CD14-positive monocyte (primary cell): Measurements from ENCODE around the gene PRRX2. TPM values are rescaled to one million over a fixed set of nuclear protein-coding genes. Genes with fewer than 3 reads are reported as not detected.
A peak's percentile ranks its signal among the peaks of the same experiment; 100 is the strongest.

Experiments
- DNase-seq, 3 donors: peaks; one replicate each; pipeline ENCODE4 v3.0.0-alpha.2; 2011 to 2022
- H2AFZ ChIP-seq: 2 replicates; pipeline ENCODE4 v1.6.0; 2012; ENCODE audit warnings: mild to moderate bottlenecking, low read depth, low read length, inconsistent platforms; ENCODE audit not compliant: insufficient read depth, poor library complexity, severe bottlenecking
- H3K27ac ChIP-seq, 2 donors: 1 replicate in 1 of 2; 2 replicates in 1 of 2; pipeline ENCODE4 v1.5.1; 2012 to 2013; ENCODE audit warnings: low read length in 2 of 2, control low read depth in 1 of 2, inconsistent platforms in 1 of 2, low read depth in 1 of 2, mild to moderate bottlenecking in 1 of 2
- H3K27me3 ChIP-seq, 2 donors: one replicate each; pipeline versions ENCODE4 v1.6.0 to v1.6.1; 2011 to 2013; ENCODE audit warnings: low read length in 2 of 2; ENCODE audit not compliant: control insufficient read depth in 2 of 2, insufficient read depth in 2 of 2
- H3K36me3 ChIP-seq, 2 donors: replicated peaks in 1 of 2; 1 replicate in 1 of 2; 2 replicates in 1 of 2; pipeline versions ENCODE4 v1.5.1 to v1.6.1; 2012 to 2013; ENCODE audit warnings: low read length in 2 of 2, control low read depth in 1 of 2, inconsistent platforms in 1 of 2, mild to moderate bottlenecking in 1 of 2; ENCODE audit not compliant: insufficient read depth in 2 of 2, control insufficient read depth in 1 of 2
- H3K4me1 ChIP-seq, 2 donors: 1 replicate in 1 of 2; 2 replicates in 1 of 2; pipeline versions ENCODE4 v1.5.1 to v1.6.1; 2012 to 2013; ENCODE audit warnings: low read length in 2 of 2, control low read depth in 1 of 2, inconsistent platforms in 1 of 2, mild to moderate bottlenecking in 1 of 2, moderate library complexity in 1 of 2; ENCODE audit not compliant: insufficient read depth in 2 of 2, control insufficient read depth in 1 of 2
- H3K4me2 ChIP-seq: replicated peaks from 2 replicates; pipeline ENCODE3; 2012; ENCODE audit warnings: low read length, moderate library complexity, mild to moderate bottlenecking; ENCODE audit not compliant: poor library complexity, severe bottlenecking; ENCODE audit errors: extremely low read depth
- H3K4me3 ChIP-seq, 3 experiments: fragments of 200-600 bp in 1 of 3; sonication (generic) in 1 of 3; replicated peaks in 1 of 3; 1 replicate in 2 of 3; 2 replicates in 1 of 3; pipeline ENCODE4 v1.5.1; 2011 to 2013; ENCODE audit warnings: low read length in 3 of 3, mild to moderate bottlenecking in 3 of 3, control low read depth in 2 of 3, low read depth in 2 of 3, inconsistent platforms in 1 of 3, moderate library complexity in 1 of 3
- H3K79me2 ChIP-seq: 2 replicates; pipeline ENCODE4 v1.6.0; 2012; ENCODE audit warnings: mild to moderate bottlenecking, control low read depth, inconsistent platforms, low read length, moderate library complexity; ENCODE audit not compliant: insufficient read depth
- H3K9ac ChIP-seq: 2 replicates; pipeline ENCODE4 v1.6.0; 2017; ENCODE audit warnings: low read length, mild to moderate bottlenecking; ENCODE audit not compliant: insufficient read depth, poor library complexity, severe bottlenecking
- H3K9me3 ChIP-seq, 2 donors: replicated peaks in 1 of 2; 1 replicate in 1 of 2; 2 replicates in 1 of 2; pipeline versions ENCODE4 v1.5.1 to v1.6.1; 2012 to 2013; ENCODE audit warnings: low read length in 2 of 2, control low read depth in 1 of 2; ENCODE audit not compliant: control insufficient read depth in 1 of 2, insufficient read depth in 1 of 2
- H4K20me1 ChIP-seq: 2 replicates; pipeline ENCODE4 v1.6.0; 2012; ENCODE audit warnings: mild to moderate bottlenecking, low read length, control low read depth, moderate library complexity; ENCODE audit not compliant: insufficient read depth
- H3K27ac Mint-ChIP-seq, 7 donors: one replicate each; pipeline ENCODE4 v1.8.0; 2020; ENCODE audit warnings: mild to moderate bottlenecking in 7 of 7, mixed read lengths in 7 of 7, moderate library complexity in 6 of 7, inconsistent platforms in 2 of 7
- H3K27me3 Mint-ChIP-seq, 3 donors: one replicate each; pipeline ENCODE4 v1.8.0; 2021 to 2022; ENCODE audit warnings: low read depth in 3 of 3, mild to moderate bottlenecking in 3 of 3, mixed read lengths in 3 of 3, moderate library complexity in 3 of 3, inconsistent platforms in 1 of 3
- H3K36me3 Mint-ChIP-seq, 2 donors: one replicate each; pipeline ENCODE4 v1.8.0; 2020; ENCODE audit warnings: mixed read lengths in 2 of 2, inconsistent platforms in 1 of 2, mild to moderate bottlenecking in 1 of 2
- H3K4me1 Mint-ChIP-seq: one replicate; pipeline ENCODE4 v1.8.0; 2020; ENCODE audit warnings: mild to moderate bottlenecking, mixed read lengths
- H3K4me3 Mint-ChIP-seq, 2 donors: one replicate each; pipeline ENCODE4 v1.8.0; 2020; ENCODE audit warnings: mild to moderate bottlenecking in 2 of 2, mixed read lengths in 2 of 2, moderate library complexity in 1 of 2
- H3K9me3 Mint-ChIP-seq, 7 donors: one replicate each; pipeline ENCODE4 v1.8.0; 2020 to 2022; ENCODE audit warnings: mixed read lengths in 7 of 7, mild to moderate bottlenecking in 6 of 7, moderate library complexity in 6 of 7, inconsistent platforms in 2 of 7
- WGBS: methylation state at CpG from one replicate; pipeline ENCODE4 v1.1.5; 2013; ENCODE audit warnings: missing lambda C conversion rate; ENCODE audit not compliant: insufficient coverage; 5-methylcytosine and 5-hydroxymethylcytosine counted together
- intact Hi-C, 2 donors: fragments of 100-400 bp; cut with micrococcal nuclease; formaldehyde crosslinking; loops; one replicate each; pipeline versions ENCODE4 v1.15.0 to v1.15.1; 2023
- polyA plus RNA-seq, 3 donors: library from polyadenylated mRNA; depleted of rRNA in 1 of 3; unstranded in 2 of 3; stranded (reverse) in 1 of 3; fragments of 300-500 nt in 2 of 3; fragments of >200 nt in 1 of 3; fragmentation: Illumina TruSeq in 2 of 3; gene quantifications; 1 replicate in 2 of 3; 2 replicates in 1 of 3; pipeline ENCODE4 v1.2.3, GENCODE V29; 2012 to 2021
- TF ChIP-seq, protein P1 (sequence below): fragments of 200-600 bp; IDR thresholded peaks from one replicate; pipeline ENCODE4 v1.8.0; 2022; ENCODE audit warnings: antibody characterized with exemption, mild to moderate bottlenecking

The PRRX2 gene
- polyA plus RNA-seq, 3 donors = not detected

DNA sequence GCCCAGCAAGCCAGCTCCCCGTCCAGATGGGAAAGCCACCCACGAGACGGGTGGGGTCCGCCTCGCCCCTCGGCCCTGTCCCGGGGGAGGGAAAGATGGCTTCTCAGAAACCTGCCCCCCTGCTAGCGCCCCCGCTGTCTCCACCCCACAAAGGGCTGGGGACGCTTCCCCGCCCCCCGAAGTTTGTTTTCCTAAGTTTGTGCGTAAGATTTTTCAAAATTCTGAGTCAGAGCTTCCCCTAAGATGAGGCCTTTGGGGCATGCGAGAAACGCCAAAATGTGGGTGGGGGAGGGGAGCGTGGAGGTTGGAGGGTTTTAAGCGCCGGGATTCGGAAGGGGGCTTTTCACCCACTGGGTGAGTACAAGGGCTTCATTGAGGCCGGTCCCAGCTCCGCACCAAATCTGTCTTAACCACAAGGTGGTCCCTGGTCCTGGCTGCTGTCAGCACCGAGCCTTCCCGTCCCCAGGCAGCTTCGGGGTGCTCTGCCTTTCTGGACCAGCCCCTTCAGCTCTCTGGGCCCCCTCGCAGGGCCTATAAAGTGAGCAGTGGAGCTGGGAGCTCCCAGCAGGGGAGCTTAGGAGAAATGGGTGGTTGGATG lies 32.3 kb downstream of the PRRX2 start:
- Histone ChIP-seq H3K4me1 (no peaks in the 10 kb centered on the region), H3K79me2 (no peaks in the 10 kb centered on the region), H3K4me2 (no peak overlapping the region), H3K9ac (no peak overlapping the region), H3K36me3 (no peaks in the 10 kb centered on the region), H3K27ac (no peak overlapping the region), H3K27me3 (peaks cover 9 to 45% of the 10 kb centered on the region in 2 donors), H3K9me3 (peaks cover 0 to 5% of the 10 kb centered on the region in 2 donors), H2AFZ (no peak overlapping the region), H4K20me1 (no peaks in the 10 kb centered on the region), H3K4me3 (no peak overlapping the region)
- peaks cover 0 to 4% (median 0%) of the 10 kb centered on the region in 7 donors for H3K9me3 Mint-ChIP-seq
- intact Hi-C loops = no loop called here
- TF ChIP-seq, protein P1, sequence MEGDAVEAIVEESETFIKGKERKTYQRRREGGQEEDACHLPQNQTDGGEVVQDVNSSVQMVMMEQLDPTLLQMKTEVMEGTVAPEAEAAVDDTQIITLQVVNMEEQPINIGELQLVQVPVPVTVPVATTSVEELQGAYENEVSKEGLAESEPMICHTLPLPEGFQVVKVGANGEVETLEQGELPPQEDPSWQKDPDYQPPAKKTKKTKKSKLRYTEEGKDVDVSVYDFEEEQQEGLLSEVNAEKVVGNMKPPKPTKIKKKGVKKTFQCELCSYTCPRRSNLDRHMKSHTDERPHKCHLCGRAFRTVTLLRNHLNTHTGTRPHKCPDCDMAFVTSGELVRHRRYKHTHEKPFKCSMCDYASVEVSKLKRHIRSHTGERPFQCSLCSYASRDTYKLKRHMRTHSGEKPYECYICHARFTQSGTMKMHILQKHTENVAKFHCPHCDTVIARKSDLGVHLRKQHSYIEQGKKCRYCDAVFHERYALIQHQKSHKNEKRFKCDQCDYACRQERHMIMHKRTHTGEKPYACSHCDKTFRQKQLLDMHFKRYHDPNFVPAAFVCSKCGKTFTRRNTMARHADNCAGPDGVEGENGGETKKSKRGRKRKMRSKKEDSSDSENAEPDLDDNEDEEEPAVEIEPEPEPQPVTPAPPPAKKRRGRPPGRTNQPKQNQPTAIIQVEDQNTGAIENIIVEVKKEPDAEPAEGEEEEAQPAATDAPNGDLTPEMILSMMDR = no peak
- no peak for DNase-seq
- H3K4me3 Mint-ChIP-seq = peak overlapping the region in 1 of 2 donors; percentile 67
- H3K36me3 Mint-ChIP-seq = no peaks in the 10 kb centered on the region
- 2% methylated on average over 9 of the region's 25 CpGs for WGBS
- peaks cover 5% of the 10 kb centered on the region for H3K4me1 Mint-ChIP-seq
- no peak overlapping the region for H3K27ac Mint-ChIP-seq
- peaks cover 55 to 81% (median 55%) of the 10 kb centered on the region in 3 donors for H3K27me3 Mint-ChIP-seq

DNA sequence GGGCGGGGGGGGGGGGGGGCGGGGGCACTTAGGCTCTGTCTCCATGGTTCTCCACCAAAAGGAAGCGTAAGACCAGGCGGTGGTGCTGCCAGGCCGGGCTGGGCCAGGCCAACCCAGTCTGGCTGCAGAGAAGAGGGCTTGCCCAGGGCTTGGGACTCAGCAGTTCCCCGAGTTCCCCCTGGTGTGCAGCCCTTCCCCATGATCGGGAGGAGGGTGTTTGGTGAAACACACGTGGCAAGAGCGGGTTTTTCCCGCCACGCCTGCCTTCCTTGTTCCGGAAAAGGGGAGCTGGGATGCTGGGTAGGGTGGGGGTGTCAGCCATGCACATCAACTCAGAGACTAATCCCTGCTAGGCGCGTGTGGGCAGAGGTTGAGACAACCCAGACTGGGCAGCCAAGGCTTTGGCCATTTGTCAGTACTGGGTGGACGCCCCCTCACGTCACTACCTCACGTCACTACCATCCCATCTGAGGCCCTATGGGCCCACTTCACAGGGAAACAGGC lies 32.9 kb downstream of the PRRX2 start:
- no peak for DNase-seq
- no peaks in the 10 kb centered on the region for H3K36me3 ChIP-seq
- no peak overlapping the region for H3K27ac Mint-ChIP-seq
- 43% methylated on average over 12 of the region's 17 CpGs for WGBS
- intact Hi-C loops = no loop called here
- no peak overlapping the region for H2AFZ ChIP-seq
- H3K9me3 Mint-ChIP-seq = peaks cover 0 to 4% (median 0%) of the 10 kb centered on the region in 7 donors
- H3K79me2 ChIP-seq = no peaks in the 10 kb centered on the region
- H4K20me1 ChIP-seq = no peaks in the 10 kb centered on the region
- no peak overlapping the region for H3K4me3 ChIP-seq
- TF ChIP-seq, protein P1 = no peak
- H3K27me3 ChIP-seq = peaks cover 9 to 45% of the 10 kb centered on the region in 2 donors
- H3K9ac ChIP-seq = no peak overlapping the region
- H3K36me3 Mint-ChIP-seq = no peaks in the 10 kb centered on the region
- peaks cover 53 to 78% (median 56%) of the 10 kb centered on the region in 3 donors for H3K27me3 Mint-ChIP-seq
- H3K4me2 ChIP-seq = no peak overlapping the region
- H3K9me3 ChIP-seq = peaks cover 0 to 5% of the 10 kb centered on the region in 2 donors
- H3K4me1 Mint-ChIP-seq = peaks cover 5% of the 10 kb centered on the region
- no peaks in the 10 kb centered on the region for H3K4me1 ChIP-seq
- peak overlapping the region in 1 of 2 donors; percentile 69 for H3K4me3 Mint-ChIP-seq
- no peak overlapping the region for H3K27ac ChIP-seq
